ENCODE data around the gene POLR2E. TPM values are rescaled to one million over a fixed set of nuclear protein-coding genes. Genes with fewer than 3 reads are reported as not detected.
"Not testable (repeated sequence)": the region's sequence is repeated elsewhere in the genome, so short reads cannot be mapped to it uniquely, and the experiment has no call there.

Gene POLR2E
- total RNA-seq, 1 donor from 2014 or later: 267 TPM

- no peak overlapping the region for H3K4me3 ChIP-seq (ENCODE audit: low read depth, low read length)
- peaks cover 10% of the 10 kb centered on the region for H3K36me3 ChIP-seq (ENCODE audit: control insufficient read depth, insufficient read depth, low read length)
- DNase-seq (ENCODE audit: low read depth): no peak
- H3K27me3 ChIP-seq (ENCODE audit: control insufficient read depth, insufficient read depth, low read length): no peaks in the 10 kb centered on the region
- TF ChIP-seq CTCF (IDR thresholded peaks at IDR 0.05; ENCODE audit: insufficient read depth, low read length, poor library complexity, severe bottlenecking): no peak
Measured at GRCh38 chr19:1117654-1118053, 22.5 kb upstream of the POLR2E start.

GRCh38 chr19:1116726-1117581 lies 21.8 kb upstream of the POLR2E start:
- no peak overlapping the region for H3K4me3 ChIP-seq (ENCODE audit: low read depth, low read length)
- TF ChIP-seq CTCF (IDR thresholded peaks at IDR 0.05; ENCODE audit: insufficient read depth, low read length, poor library complexity, severe bottlenecking): no peak
- H3K27me3 ChIP-seq (ENCODE audit: control insufficient read depth, insufficient read depth, low read length): no peaks in the 10 kb centered on the region
- peaks cover 11% of the 10 kb centered on the region for H3K36me3 ChIP-seq (ENCODE audit: control insufficient read depth, insufficient read depth, low read length)
- DNase-seq (ENCODE audit: low read depth): no peak

DNA sequence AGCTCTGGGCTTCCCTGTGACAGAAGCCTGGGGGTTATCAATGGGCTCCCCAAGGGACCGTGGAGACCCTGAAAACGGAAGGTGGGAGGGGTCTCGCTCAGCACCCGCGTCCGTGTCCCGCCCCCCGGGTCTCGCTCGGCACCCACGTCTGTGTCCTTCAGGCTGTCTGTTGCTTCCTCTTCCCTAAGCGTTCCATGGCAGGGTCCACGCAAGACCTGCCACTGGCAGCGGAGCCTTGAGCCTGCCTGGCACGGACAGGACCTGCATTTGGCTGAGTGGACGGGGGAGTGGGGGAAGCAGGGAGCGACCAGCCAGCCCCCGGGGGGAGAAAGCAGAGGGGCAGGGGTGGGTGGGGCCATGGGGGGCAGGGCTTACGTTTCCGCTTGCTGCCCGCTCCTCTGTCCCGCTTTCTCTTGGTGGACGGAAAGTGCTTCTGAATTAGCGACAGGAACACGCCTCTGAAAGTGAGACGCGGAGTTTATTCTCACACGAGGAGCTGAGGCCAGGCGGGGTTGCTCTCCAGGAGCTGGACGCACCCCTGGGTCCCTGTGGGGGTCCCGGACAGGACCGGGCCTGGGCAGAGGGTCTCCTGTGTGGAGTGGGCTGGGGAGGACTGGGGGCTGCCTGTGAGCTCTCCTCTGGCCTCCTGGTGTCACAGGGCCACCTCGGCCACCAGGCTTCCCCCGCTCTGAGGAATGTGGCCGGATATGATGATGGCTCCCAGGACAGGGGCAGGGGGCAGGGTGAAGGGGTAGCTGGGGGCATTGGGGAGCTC lies 20.7 kb upstream of the POLR2E start:
- peaks cover 10% of the 10 kb centered on the region for H3K36me3 ChIP-seq (ENCODE audit: control insufficient read depth, insufficient read depth, low read length)

GRCh38 chr19:1114728-1115127 lies 19.6 kb upstream of the POLR2E start:
- not testable (repeated sequence) for H3K36me3 ChIP-seq (ENCODE audit: control insufficient read depth, insufficient read depth, low read length); DNase-seq (ENCODE audit: low read depth); H3K4me3 ChIP-seq (ENCODE audit: low read depth, low read length); H3K27me3 ChIP-seq (ENCODE audit: control insufficient read depth, insufficient read depth, low read length)

More for the DNA sequence above, 20.7 kb upstream of the POLR2E start:
- TF ChIP-seq CTCF (IDR thresholded peaks at IDR 0.05; ENCODE audit: insufficient read depth, low read length, poor library complexity, severe bottlenecking): no peak
- H3K27me3 ChIP-seq (ENCODE audit: control insufficient read depth, insufficient read depth, low read length): no peaks in the 10 kb centered on the region
- H3K4me3 ChIP-seq (ENCODE audit: low read depth, low read length): no peak overlapping the region
- no peak for DNase-seq (ENCODE audit: low read depth)

DNA sequence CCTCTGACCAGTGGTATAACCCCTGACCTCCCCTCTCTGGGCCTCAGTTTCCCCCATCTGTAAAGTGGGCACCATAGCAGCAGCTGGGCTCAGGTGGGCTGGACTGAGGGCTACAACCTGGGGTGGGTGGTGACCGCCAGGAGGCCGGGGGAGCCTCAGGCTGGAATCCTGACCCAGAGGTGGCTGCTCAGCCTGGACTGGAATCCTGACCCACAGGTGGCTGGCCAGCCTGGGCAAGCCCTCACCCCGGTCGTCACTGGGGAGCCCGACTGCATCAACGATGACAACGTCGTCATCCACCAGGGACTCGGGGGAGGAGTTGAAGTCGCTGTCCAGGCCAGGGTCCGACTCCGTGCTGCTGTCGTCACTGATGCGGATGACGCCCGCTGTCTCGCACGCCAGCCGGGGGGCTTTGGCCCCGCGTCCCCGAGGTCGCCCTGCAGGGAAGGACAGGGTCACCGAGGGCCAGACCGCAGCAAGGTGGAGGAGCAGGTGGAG lies 18.9 kb upstream of the POLR2E start:
- no peak for TF ChIP-seq CTCF (IDR thresholded peaks at IDR 0.05; ENCODE audit: insufficient read depth, low read length, poor library complexity, severe bottlenecking)
- H3K36me3 ChIP-seq (ENCODE audit: control insufficient read depth, insufficient read depth, low read length): peaks cover 10% of the 10 kb centered on the region
- no peak for DNase-seq (ENCODE audit: low read depth)
- no peak overlapping the region for H3K4me3 ChIP-seq (ENCODE audit: low read depth, low read length)
- H3K27me3 ChIP-seq (ENCODE audit: control insufficient read depth, insufficient read depth, low read length): no peaks in the 10 kb centered on the region
